Measurements from ENCODE around the gene NOG.

The NOG gene

GRCh38 chr17:56635641-56636040 lies 42.1 kb downstream of the NOG start:
- Mint-ChIP-seq H3K27me3 (ENCODE audit: low read depth) (peaks cover 1% of the 10 kb centered on the region), H3K4me1 (ENCODE audit: low read depth) (no peaks in the 10 kb centered on the region), H3K9me3 (no peaks in the 10 kb centered on the region), H3K27ac (no peak overlapping the region), H3K4me3 (no peak overlapping the region), H3K36me3 (ENCODE audit: low read depth) (no peaks in the 10 kb centered on the region)
- no peak for DNase-seq (ENCODE audit: low spot score)

GRCh38 chr17:56636265-56636664 lies 42.8 kb downstream of the NOG start:
- DNase-seq (ENCODE audit: low spot score) = no peak
- no peaks in the 10 kb centered on the region for H3K36me3 Mint-ChIP-seq (ENCODE audit: low read depth)
- no peak overlapping the region for H3K27ac Mint-ChIP-seq
- no peaks in the 10 kb centered on the region for H3K9me3 Mint-ChIP-seq
- H3K4me1 Mint-ChIP-seq (ENCODE audit: low read depth) = no peaks in the 10 kb centered on the region
- peaks cover 4% of the 10 kb centered on the region for H3K27me3 Mint-ChIP-seq (ENCODE audit: low read depth)
- no peak overlapping the region for H3K4me3 Mint-ChIP-seq

- DNase-seq (ENCODE audit: low spot score) = no peak
- Mint-ChIP-seq H3K27ac (no peak overlapping the region), H3K27me3 (ENCODE audit: low read depth) (peaks cover 4% of the 10 kb centered on the region), H3K9me3 (no peaks in the 10 kb centered on the region), H3K36me3 (ENCODE audit: low read depth) (no peaks in the 10 kb centered on the region), H3K4me3 (no peak overlapping the region), H3K4me1 (ENCODE audit: low read depth) (no peaks in the 10 kb centered on the region)
Measured at GRCh38 chr17:56637254-56637653, 43.8 kb downstream of the NOG start.

- DNase-seq (ENCODE audit: low spot score) = no peak
- Mint-ChIP-seq H3K9me3 (no peaks in the 10 kb centered on the region), H3K4me3 (no peak overlapping the region), H3K36me3 (ENCODE audit: low read depth) (no peaks in the 10 kb centered on the region), H3K27me3 (ENCODE audit: low read depth) (peaks cover 6% of the 10 kb centered on the region), H3K4me1 (ENCODE audit: low read depth) (no peaks in the 10 kb centered on the region), H3K27ac (no peak overlapping the region)
Measured at GRCh38 chr17:56638591-56639051, 45.1 kb downstream of the NOG start.

GRCh38 chr17:56639517-56639916 lies 46.0 kb downstream of the NOG start:
- no peaks in the 10 kb centered on the region for H3K36me3 Mint-ChIP-seq (ENCODE audit: low read depth)
- H3K9me3 Mint-ChIP-seq = no peaks in the 10 kb centered on the region
- H3K27me3 Mint-ChIP-seq (ENCODE audit: low read depth) = peaks cover 11% of the 10 kb centered on the region
- H3K4me3 Mint-ChIP-seq = no peak overlapping the region
- H3K4me1 Mint-ChIP-seq (ENCODE audit: low read depth) = no peaks in the 10 kb centered on the region
- H3K27ac Mint-ChIP-seq = no peak overlapping the region
- no peak for DNase-seq (ENCODE audit: low spot score)

- no peak for DNase-seq (ENCODE audit: low spot score)
- Mint-ChIP-seq H3K27me3 (ENCODE audit: low read depth) (peaks cover 11% of the 10 kb centered on the region), H3K27ac (no peak overlapping the region), H3K9me3 (no peaks in the 10 kb centered on the region), H3K36me3 (ENCODE audit: low read depth) (no peaks in the 10 kb centered on the region), H3K4me1 (ENCODE audit: low read depth) (no peaks in the 10 kb centered on the region), H3K4me3 (no peak overlapping the region)
Measured at GRCh38 chr17:56640116-56640515, 46.6 kb downstream of the NOG start.

GRCh38 chr17:56641373-56641772 lies 47.9 kb downstream of the NOG start:
- peaks cover 19% of the 10 kb centered on the region for H3K27me3 Mint-ChIP-seq (ENCODE audit: low read depth)

GRCh38 chr17:56641894-56642293 lies 48.4 kb downstream of the NOG start:
- no peaks in the 10 kb centered on the region for H3K36me3 Mint-ChIP-seq (ENCODE audit: low read depth)
- H3K27ac Mint-ChIP-seq = no peak overlapping the region
- H3K4me3 Mint-ChIP-seq = no peak overlapping the region
- H3K9me3 Mint-ChIP-seq = no peaks in the 10 kb centered on the region
- no peaks in the 10 kb centered on the region for H3K4me1 Mint-ChIP-seq (ENCODE audit: low read depth)
- DNase-seq (ENCODE audit: low spot score) = no peak
- peaks cover 22% of the 10 kb centered on the region for H3K27me3 Mint-ChIP-seq (ENCODE audit: low read depth)

More at GRCh38 chr17:56641373-56641772, 47.9 kb downstream of the NOG start:
- H3K4me3 Mint-ChIP-seq = no peak overlapping the region
- H3K4me1 Mint-ChIP-seq (ENCODE audit: low read depth) = no peaks in the 10 kb centered on the region
- no peak for DNase-seq (ENCODE audit: low spot score)
- no peaks in the 10 kb centered on the region for H3K36me3 Mint-ChIP-seq (ENCODE audit: low read depth)
- no peak overlapping the region for H3K27ac Mint-ChIP-seq
- no peaks in the 10 kb centered on the region for H3K9me3 Mint-ChIP-seq

GRCh38 chr17:56642424-56642823 lies 48.9 kb downstream of the NOG start:
- Mint-ChIP-seq H3K36me3 (ENCODE audit: low read depth) (no peaks in the 10 kb centered on the region), H3K4me1 (ENCODE audit: low read depth) (no peaks in the 10 kb centered on the region), H3K9me3 (no peaks in the 10 kb centered on the region), H3K4me3 (no peak overlapping the region), H3K27ac (no peak overlapping the region), H3K27me3 (ENCODE audit: low read depth) (peaks cover 24% of the 10 kb centered on the region)
- no peak for DNase-seq (ENCODE audit: low spot score)
